ENCODE measurements around the gene MYH7B.

MYH7B gene

GRCh38 chr20:34925341-34925740 lies 30.3 kb upstream of the MYH7B start:
- no peaks in the 10 kb centered on the region for H3K9me3 ChIP-seq (ENCODE audit: severe bottlenecking)
- H3K36me3 ChIP-seq (ENCODE audit: low read depth): peaks cover 97% of the 10 kb centered on the region
- no peak overlapping the region for H3K27ac ChIP-seq (ENCODE audit: poor library complexity, severe bottlenecking)
- DNase-seq (ENCODE audit: low spot score): no peak
- peaks cover 35% of the 10 kb centered on the region for H3K4me1 ChIP-seq (ENCODE audit: insufficient read depth, poor library complexity, severe bottlenecking)
- H3K4me3 ChIP-seq (ENCODE audit: severe bottlenecking): no peak overlapping the region
- H3K27me3 ChIP-seq (ENCODE audit: insufficient read depth, poor library complexity, severe bottlenecking): no peaks in the 10 kb centered on the region
- no peak for TF ChIP-seq CTCF (IDR thresholded peaks at IDR 0.05; ENCODE audit: poor library complexity, severe bottlenecking)
- ATAC-seq (ENCODE audit: low read depth): no peak

GRCh38 chr20:34925981-34926380 lies 29.7 kb upstream of the MYH7B start:
- peaks cover 35% of the 10 kb centered on the region for H3K4me1 ChIP-seq (ENCODE audit: insufficient read depth, poor library complexity, severe bottlenecking)
- no peaks in the 10 kb centered on the region for H3K9me3 ChIP-seq (ENCODE audit: severe bottlenecking)
- no peaks in the 10 kb centered on the region for H3K27me3 ChIP-seq (ENCODE audit: insufficient read depth, poor library complexity, severe bottlenecking)
- no peak for TF ChIP-seq CTCF (IDR thresholded peaks at IDR 0.05; ENCODE audit: poor library complexity, severe bottlenecking)
- peaks cover 97% of the 10 kb centered on the region for H3K36me3 ChIP-seq (ENCODE audit: low read depth)
- no peak for ATAC-seq (ENCODE audit: low read depth)
- no peak overlapping the region for H3K27ac ChIP-seq (ENCODE audit: poor library complexity, severe bottlenecking)
- H3K4me3 ChIP-seq (ENCODE audit: severe bottlenecking): no peak overlapping the region
- DNase-seq (ENCODE audit: low spot score): no peak

GRCh38 chr20:34926581-34926980 lies 29.1 kb upstream of the MYH7B start:
- H3K9me3 ChIP-seq (ENCODE audit: severe bottlenecking): no peaks in the 10 kb centered on the region
- H3K4me1 ChIP-seq (ENCODE audit: insufficient read depth, poor library complexity, severe bottlenecking): peaks cover 29% of the 10 kb centered on the region
- H3K27ac ChIP-seq (ENCODE audit: poor library complexity, severe bottlenecking): peak overlapping the region; percentile 46
- H3K27me3 ChIP-seq (ENCODE audit: insufficient read depth, poor library complexity, severe bottlenecking): no peaks in the 10 kb centered on the region
- DNase-seq (ENCODE audit: low spot score): no peak
- H3K36me3 ChIP-seq (ENCODE audit: low read depth): peaks cover 97% of the 10 kb centered on the region
- H3K4me3 ChIP-seq (ENCODE audit: severe bottlenecking): no peak overlapping the region
- TF ChIP-seq CTCF (IDR thresholded peaks at IDR 0.05; ENCODE audit: poor library complexity, severe bottlenecking): no peak
- no peak for ATAC-seq (ENCODE audit: low read depth)

- Histone ChIP-seq H3K4me3 (ENCODE audit: severe bottlenecking) (no peak overlapping the region), H3K36me3 (ENCODE audit: low read depth) (peaks cover 98% of the 10 kb centered on the region), H3K4me1 (ENCODE audit: insufficient read depth, poor library complexity, severe bottlenecking) (peaks cover 18% of the 10 kb centered on the region), H3K27ac (ENCODE audit: poor library complexity, severe bottlenecking) (peak overlapping the region; percentile 46), H3K27me3 (ENCODE audit: insufficient read depth, poor library complexity, severe bottlenecking) (no peaks in the 10 kb centered on the region), H3K9me3 (ENCODE audit: severe bottlenecking) (no peaks in the 10 kb centered on the region)
- TF ChIP-seq CTCF (IDR thresholded peaks at IDR 0.05; ENCODE audit: poor library complexity, severe bottlenecking): no peak
- DNase-seq (ENCODE audit: low spot score) (no peak), ATAC-seq (ENCODE audit: low read depth) (peak; percentile 62)
Measured at GRCh38 chr20:34927736-34928135, 27.9 kb upstream of the MYH7B start.

GRCh38 chr20:34928411-34928810 lies 27.3 kb upstream of the MYH7B start:
- peaks cover 98% of the 10 kb centered on the region for H3K36me3 ChIP-seq (ENCODE audit: low read depth)
- ATAC-seq (ENCODE audit: low read depth) (no peak), DNase-seq (ENCODE audit: low spot score) (no peak)
- H3K27me3 ChIP-seq (ENCODE audit: insufficient read depth, poor library complexity, severe bottlenecking): no peaks in the 10 kb centered on the region
- H3K27ac ChIP-seq (ENCODE audit: poor library complexity, severe bottlenecking): peak overlapping the region; percentile 46
- H3K9me3 ChIP-seq (ENCODE audit: severe bottlenecking): no peaks in the 10 kb centered on the region
- peaks cover 11% of the 10 kb centered on the region for H3K4me1 ChIP-seq (ENCODE audit: insufficient read depth, poor library complexity, severe bottlenecking)
- TF ChIP-seq CTCF (IDR thresholded peaks at IDR 0.05; ENCODE audit: poor library complexity, severe bottlenecking): no peak
- H3K4me3 ChIP-seq (ENCODE audit: severe bottlenecking): no peak overlapping the region

Measured in RWPE2 (cell line).